Measurements from ENCODE around the gene MT1F. TPM values are rescaled to one million over a fixed set of nuclear protein-coding genes. Genes with fewer than 3 reads are reported as not detected.
A peak's percentile ranks its signal among the peaks of the same experiment; 100 is the strongest.

Gene MT1F
- total RNA-seq, 1 donor from 2014 or later: 0.20 TPM

DNA sequence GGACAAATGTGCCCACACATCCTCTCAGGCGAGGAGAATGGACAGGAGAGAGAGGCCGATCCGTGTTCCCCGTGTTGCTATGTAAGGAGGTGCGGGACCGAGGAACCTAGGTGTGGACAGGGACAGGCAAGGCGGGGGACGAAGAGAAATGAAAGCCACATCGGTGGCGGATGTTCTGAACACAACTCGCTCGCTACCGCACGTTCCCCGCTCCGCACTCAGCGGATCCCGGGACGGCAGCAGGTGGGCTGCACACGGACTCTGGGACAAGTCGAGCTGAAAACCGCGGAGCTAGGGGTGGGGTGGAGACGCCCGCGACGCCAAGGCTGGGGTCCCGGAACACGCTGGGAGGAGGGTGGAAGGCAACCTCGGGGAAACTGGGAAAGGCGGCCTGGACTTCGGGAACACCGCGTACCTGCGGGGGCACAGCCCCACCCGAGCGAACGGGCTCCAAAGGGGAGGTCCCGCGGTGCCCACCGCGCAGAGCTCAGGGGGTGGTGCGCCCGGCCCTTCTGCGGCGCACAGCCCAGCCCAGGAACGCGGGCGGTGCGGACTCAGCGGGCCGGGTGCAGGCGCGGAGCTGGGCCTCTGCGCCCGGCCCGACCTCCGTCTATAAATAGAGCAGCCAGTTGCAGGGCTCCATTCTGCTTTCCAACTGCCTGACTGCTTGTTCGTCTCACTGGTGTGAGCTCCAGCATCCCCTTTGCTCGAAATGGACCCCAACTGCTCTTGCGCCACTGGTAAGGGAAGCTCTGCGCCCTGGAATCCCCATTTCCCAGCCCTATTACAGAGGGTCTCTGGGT, 32.4 kb upstream of the MT1F start, which contains the start of gene MT1E:
Gene MT1E (plus strand): TSS at position 642 of the 803 bp plus-strand sequence. CDS start 71 bp downstream, at position 713.
- peak; percentile 76 to 77 for DNase-seq (ENCODE audit: low read depth in 2 of 2)

DNA sequence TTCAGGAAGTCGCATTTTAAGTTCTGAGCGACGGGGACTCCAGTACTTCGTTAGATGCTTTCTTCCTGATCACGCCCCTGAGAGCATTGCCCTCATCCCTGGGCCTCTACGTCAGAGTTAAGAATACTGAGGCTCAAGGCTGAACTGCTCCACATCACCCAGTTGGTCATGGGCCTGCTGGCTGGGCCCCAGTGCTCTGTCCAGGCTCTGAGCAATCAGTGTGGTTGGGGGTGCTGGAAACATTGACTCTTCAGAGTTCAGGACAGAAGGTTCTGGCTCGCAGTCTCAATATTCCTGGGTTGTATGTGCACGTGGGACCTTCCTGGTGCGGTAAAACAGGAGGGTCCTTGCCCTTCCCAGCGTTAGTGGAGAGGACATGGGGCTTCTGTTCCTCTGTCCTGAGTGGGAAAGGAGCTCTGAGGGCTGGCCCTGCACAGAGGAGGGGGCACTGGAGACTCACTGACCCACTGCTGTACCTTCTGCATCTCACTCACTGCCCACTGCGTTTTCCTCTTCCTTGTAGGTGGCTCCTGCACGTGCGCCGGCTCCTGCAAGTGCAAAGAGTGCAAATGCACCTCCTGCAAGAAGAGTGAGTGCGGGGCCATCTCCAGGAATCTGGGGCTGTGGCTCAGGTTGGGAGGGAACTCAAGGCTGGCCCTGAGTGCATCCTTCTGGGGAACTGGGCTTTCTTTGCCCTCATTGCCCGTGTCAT, 31.7 kb upstream of the MT1F start:
- peak; percentile 63 to 75 for DNase-seq (ENCODE audit: low read depth in 2 of 2)

DNA sequence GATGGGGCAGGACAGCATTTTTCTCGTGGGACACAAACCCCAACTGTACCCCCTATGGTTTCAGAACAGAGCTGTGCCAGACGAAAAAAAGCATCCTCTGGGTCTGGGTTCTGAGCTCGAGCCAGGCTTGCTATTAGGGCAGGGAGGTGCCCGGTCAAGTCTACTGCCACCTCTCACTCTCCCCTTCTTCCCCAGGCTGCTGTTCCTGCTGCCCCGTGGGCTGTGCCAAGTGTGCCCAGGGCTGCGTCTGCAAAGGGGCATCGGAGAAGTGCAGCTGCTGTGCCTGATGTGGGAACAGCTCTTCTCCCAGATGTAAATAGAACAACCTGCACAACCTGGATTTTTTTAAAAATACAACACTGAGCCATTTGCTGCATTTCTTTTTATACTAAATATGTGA, 31.1 kb upstream of the MT1F start:
- no peak for DNase-seq (ENCODE audit: low read depth in 2 of 2)

DNA sequence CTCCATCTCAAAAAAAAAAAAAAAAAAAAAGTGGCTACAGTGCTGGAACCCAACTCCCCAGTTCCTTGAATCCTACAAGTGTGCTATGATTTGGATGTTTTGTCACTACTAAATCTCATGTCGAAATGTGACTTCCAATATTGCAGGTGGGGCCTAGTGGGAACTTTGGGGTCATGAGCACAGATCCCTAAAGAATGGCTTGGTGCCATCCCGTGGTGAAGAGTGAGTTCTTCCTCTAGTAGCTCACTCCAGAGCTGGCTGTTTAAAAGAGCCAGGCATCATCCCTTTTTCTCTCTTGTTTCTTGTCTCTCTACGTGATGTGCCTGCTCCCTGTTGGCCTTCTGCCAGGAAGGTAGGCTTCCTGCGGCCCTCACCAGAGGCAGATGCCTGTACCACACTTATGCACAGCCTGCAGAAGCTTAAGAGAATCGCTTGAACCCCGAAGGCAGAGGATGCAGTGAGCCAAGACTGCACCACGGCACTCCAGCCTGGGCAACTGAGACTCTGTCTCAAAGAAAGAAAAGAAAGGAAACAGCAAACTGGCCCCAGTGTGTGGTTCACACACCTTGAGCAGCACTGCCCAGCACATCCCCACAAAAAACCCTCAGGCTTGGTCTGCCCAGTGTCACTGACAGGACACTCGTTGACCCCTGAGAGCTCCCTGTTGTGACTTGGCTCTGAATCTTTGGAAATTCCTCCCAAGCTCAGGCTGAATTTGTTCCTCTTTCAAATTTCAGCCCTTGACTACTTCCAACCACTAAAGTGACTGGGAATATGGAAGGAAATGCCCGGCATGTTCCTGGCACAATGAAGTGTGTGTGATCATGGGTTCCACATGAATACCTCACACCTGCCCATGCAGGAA, 29.0 kb upstream of the MT1F start:
- DNase-seq (ENCODE audit: low read depth in 2 of 2): no peak

DNA sequence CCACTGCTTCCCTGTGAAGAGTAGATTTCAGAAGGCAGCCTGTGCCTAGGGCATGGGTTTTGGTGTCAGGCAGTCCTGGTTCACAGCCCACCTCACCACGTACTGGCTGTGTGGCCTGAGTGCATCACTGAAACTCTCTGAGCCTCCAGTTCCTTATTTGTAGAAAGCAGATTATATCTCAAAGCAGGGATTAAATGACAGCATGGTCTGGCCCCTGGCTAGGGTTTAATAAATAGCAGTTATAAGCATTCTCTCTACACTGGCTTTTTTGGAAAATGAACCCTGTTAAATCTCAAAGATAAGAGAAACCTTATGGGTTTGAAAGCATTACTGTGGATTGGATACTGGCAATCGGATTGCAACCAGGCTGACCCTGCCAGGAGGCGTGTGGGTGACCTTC, 28.2 kb upstream of the MT1F start:
- no peak for DNase-seq (ENCODE audit: low read depth in 2 of 2)

DNA sequence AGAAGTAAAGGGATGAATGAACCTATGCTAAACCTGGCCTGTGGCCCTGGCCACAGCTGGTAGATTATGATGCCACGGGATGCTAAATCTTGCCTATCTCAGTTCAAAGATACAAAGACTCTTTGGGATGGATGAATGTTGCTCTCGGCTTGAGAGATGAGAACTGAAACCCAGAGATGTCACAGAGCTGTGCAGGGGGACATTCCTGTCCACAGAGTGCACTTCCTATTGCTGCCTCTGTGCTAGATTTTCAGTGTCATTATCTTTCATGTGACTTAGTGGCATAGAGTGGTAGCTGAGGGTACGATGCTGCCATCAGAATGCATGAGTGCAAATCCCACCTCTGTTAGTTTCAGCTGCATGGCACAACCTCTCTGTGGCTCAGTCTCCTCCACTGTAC, 27.6 kb upstream of the MT1F start:
- no peak for DNase-seq (ENCODE audit: low read depth in 2 of 2)

DNA sequence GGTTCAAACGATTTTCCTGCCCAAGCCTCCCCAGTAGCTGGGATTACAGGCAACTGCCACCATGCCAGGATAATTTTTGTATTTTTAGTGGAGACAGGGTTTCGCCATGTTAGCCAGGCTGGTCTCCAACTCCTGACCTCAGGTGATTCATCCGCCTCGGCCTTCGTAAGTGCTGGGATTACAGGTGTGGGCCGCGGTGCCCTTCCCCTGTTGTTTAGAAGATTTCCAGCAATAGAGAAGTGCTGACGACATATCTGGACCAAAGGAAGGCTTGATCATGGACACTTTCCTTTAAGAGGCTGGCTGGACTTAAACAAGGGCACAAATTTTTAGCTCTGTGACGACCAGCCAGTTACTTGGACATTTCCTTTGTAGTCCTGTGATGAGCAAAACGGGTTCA, 26.6 kb upstream of the MT1F start:
- DNase-seq (ENCODE audit: low read depth in 2 of 2): no peak

DNA sequence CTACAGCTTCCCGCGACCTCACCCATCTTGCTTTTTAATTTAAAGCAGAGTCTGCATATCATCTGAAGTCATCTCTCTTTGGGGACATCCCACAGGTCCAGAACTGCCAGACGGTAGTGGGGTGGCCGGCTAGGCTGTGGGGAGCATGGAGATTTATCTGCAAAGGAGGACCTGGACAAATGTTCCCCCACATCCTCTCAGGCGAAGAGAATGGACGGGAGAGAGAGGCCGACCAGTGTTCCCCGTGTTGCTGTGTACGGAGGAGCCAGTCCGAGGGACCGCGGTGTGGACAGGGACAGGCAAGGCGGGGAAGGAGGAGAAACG, 26.0 kb upstream of the MT1F start:
- DNase-seq (ENCODE audit: low read depth in 2 of 2): peak in 1 of 2 donors; percentile 19

DNA sequence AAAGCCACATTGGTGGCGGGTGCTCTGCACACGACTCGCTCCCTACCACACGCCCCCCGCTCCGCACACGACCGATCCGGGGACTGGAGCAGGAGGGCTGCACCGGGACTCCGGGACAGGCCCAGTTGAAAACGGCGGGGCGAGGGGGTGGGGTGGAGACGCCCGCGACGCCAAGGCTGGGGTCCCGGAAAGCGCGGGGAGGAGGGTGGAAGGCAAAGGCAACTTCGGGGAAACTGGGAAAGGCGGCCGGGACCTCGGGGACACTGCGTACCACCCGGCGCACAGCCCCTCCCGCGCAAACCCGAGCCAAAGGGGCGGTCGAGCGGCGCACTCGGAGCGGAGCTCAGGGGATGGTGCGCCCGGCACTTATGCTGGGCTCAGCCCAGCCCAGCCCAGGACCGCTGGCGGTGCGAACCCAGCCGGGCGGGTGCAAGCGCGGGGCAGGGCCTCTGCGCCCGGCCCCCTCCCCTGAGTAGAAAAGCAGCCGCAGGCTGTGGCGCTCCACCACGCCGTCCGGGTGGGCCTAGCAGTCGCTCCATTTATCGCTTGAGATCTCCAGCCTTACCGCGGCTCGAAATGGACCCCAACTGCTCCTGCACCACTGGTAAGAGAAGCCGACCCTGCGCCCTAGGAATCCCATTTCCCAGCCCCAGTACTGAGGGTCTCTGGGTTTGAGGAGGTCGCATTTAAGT, 25.5 kb upstream of the MT1F start, which contains the start of gene MT1M:
Gene MT1M (plus strand): TSS at position 504 of the 692 bp plus-strand sequence. CDS start 73 bp downstream, at position 577.
- peak; percentile 35 to 39 for DNase-seq (ENCODE audit: low read depth in 2 of 2)

DNA sequence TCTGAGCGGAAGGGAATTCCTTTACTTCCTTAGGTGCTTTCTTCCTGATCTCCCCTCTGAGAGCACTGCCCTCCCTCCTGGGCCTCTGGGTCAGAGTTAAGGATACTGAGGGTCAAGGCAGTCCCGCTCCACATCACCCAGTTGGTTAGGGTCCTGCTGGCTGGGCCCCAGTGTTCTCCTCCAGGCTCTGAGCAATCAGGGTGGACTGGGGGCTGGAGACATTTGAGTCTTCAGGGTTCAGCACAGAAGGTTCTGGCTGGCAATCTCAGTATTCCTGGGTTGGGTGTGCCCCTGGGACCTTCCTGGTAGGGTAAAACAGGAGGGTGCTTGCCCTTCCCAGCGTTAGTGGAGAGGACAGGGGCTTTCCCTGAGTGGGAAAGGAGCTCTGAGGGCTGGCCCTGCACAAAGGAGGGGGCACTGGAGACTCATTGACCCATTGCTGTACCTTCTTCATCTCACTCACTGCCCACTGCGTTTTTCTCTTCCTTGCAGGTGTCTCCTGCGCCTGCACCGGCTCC, 24.9 kb upstream of the MT1F start:
- DNase-seq (ENCODE audit: low read depth in 2 of 2): no peak

DNA sequence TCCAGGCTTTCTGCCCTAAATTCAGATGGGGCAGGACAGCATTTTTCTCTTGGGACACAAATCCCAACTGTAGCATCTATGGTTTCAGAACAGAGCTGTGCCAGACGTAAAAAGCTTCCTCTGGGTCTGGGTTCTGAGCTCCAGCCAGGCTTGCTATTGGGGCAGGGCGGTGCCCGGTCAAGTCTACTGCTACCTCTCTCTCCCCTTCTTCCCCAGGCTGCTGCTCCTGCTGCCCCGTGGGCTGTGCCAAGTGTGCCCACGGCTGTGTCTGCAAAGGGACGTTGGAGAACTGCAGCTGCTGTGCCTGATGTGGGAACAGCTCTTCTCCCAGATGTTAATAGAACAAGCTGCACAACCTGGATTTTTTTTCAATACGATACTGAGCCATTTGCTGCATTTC, 24.2 kb upstream of the MT1F start:
- DNase-seq (ENCODE audit: low read depth in 2 of 2): no peak

DNA sequence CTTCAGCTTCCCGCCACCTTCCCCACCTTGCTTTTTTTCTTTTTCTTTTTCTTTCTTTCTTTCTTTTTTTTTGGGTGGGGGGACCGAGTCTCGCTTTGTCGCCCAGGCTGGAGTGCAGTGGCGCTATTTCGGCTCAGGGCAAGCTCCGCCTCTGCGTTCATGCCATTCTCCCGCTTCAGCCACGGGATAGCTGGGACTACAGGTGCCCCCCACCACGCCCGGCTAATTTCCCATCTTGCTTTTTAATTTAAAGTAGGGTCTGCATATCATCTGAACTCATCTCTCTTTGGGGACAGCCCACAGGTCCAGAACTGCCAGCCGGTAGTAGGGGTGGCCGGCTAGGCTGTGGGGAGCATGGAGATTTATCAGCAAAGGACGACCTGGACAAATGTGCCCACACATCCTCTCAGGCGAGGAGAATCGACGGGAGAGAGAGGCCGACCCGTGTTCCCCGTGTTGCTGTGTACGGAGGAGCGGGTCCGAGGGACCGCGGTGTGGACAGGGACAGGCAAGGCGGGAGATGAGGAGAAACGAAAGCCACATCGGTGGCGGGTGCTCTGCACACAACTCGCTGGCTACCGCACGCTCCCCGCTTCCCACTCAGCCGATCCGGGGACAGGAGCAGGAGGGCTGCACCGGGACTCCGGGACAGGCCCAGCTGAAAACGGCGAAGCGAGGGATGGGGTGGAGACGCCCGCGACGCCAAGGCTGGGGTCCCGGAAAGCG, 22.9 kb upstream of the MT1F start:
- DNase-seq (ENCODE audit: low read depth in 2 of 2): peak in 1 of 2 donors; percentile 25

DNA sequence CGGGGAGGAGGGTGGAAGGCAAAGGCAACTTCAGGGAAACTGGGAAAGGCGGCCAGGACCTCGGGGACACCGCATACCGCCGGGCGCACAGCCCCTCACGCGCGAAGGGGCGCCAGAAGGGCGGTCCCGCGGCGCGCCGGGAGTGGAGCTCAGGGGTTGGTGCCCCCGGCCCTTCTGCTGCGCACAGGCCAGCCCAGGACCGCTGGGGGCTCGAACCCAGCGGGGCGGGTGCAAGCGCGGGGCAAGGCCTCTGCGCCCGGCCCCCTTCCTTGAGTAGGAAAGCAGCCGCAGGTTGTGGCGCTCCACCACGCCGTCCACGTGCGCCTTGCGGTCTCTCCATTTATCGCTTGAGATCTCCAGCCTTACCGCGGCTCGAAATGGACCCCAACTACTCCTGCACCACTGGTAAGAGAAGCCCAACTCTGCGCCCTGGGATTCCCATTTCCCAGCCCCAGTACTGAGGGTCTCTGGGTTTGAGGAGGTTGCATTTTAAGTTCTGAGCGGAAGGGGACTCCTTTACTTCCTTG, 22.3 kb upstream of the MT1F start:
- DNase-seq (ENCODE audit: low read depth in 2 of 2): no peak

DNA sequence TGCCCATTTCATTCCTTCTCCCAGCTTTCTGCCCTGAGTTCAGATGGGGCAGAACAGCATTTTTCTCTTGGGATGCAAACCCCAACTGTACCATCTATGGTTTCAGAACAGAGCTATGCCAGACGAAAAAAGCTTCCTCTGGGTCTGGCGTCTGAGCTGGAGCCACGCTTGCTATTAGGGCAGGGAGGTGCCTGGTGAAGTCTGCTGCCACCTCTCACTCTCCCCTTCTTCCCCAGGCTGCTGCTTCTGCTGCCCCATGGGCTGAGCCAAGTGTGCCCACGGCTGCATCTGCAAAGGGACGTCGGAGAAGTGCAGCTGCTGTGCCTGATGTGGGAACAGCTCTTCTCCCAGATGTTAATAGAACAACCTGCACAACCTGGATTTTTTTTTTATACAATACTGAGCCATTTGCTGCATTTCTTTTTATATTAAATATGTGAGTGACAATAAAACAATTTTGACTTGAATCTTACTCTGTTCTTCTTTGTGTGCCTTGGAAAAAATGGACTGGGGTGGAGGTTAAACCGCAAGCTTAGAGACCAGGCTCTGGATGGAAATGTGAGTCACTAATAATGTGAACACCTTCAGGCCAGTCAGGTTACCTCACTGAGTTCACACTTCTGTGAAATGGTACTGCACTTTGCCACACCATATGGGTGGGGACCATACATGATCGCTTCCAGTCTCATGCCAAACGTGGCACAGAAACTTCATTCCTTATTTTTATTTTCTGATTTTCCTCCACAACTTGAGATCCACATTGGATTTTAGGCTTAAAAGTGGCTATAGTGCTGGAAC, 20.9 kb upstream of the MT1F start:
- no peak for DNase-seq (ENCODE audit: low read depth in 2 of 2)

DNA sequence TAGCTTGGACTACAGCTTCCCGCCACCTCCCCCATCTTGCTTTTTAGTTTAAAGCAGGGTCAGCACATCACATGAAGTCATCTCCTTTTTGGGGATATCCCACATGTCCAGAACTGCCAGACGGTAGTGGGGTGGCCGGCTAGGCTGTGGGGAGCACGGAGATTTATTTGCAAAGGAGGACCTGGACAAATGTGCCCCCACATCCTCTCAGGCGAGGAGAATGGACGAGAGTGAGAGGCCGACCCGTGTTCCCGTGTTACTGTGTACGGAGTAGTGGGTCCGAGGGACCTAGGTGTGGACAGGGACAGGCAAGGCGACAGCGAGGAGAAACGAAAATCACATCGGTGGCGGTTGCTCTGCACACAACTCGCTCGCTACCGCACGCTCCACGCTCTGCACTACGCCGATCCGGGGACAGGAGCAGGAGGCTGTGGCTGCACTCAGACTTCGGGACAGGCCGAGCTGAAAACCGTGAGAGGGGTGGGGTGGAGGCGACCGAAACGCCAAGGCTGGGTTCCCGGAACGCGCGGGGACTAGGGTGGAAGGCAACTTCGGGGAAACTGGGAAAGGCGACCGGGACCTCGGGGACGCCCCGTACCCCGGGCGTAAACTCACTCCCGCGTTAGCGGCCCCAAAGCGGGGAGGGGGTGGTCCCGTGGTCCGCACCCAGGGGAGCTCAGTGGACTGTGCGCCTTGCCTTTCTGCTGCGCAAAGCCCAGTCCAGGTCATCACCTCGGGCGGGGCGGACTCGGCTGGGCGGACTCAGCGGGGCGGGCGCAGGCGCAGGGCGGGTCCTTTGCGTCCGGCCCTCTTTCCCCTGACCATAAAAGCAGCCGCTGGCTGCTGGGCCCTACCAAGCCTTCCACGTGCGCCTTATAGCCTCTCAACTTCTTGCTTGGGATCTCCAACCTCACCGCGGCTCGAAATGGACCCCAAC, 19.7 kb upstream of the MT1F start, which contains the start of gene MT1A:
Gene MT1A (plus strand): TSS at position 853 of the 937 bp plus-strand sequence. CDS start 73 bp downstream, at position 926.
- DNase-seq (ENCODE audit: low read depth in 2 of 2): peak; percentile 48 to 52

DNA sequence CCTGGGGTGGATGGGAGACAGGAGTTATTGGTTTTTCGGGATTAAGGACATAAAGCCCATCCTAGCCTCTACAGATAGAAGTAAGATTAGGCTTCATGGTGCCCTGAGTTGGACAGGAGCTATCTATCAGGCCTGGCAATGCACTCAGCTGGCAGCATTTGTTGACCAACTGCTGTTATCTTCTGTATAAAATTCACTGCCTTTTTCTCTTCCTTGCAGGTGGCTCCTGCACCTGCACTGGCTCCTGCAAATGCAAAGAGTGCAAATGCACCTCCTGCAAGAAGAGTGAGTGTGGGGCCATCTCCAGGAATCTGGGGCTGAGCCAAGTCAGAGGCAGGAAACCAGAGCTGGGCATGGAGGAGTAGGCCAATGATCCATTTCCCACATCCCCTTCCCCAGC, 18.7 kb upstream of the MT1F start:
- DNase-seq (ENCODE audit: low read depth in 2 of 2): no peak

DNA sequence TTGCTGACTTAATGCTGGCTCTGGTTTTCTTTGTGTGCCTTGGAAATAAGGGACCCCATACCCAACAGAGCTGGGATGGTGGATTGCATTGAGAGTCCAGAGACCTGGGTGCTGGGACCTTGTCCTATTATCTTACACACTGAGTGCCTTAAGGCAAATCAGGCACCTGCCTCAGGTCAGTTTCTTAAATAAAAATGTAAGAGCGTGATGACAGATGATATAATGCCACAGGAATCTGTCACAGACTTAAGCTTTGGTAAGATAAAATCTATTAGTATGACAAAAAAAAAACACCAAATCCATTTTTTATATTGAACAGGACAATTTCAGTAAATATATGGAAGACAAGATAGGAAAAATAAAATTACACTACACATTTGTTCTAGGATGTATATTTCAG, 17.7 kb upstream of the MT1F start:
- DNase-seq (ENCODE audit: low read depth in 2 of 2): no peak

DNA sequence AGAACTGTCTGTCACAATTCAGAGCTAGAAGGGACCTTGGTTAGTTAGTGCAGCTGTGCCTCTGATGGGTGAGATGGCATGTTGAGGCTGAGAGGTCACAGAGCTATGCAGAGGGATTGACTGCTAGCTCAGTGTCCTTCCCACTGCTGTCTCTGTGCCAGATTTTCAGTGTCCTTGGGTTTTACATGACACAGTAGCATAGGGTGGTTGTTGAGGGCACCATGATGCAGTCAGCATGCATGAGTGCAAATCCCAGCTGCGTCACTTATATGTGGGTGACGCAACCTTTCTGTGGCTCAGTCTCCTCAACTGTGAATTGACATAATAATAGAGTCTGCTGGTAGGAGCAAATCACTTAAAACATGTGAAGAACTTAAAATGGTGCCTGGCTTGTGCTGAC, 16.6 kb upstream of the MT1F start:
- DNase-seq (ENCODE audit: low read depth in 2 of 2): no peak
